Measurements from ENCODE around the gene GLIPR2.
"Not testable (repeated sequence)": the region's sequence is repeated elsewhere in the genome, so short reads cannot be mapped to it uniquely, and the experiment has no call there.

GLIPR2 gene

GRCh38 chr9:36125062-36125855 lies 11.3 kb upstream of the GLIPR2 start:
- no peak for DNase-seq

DNA sequence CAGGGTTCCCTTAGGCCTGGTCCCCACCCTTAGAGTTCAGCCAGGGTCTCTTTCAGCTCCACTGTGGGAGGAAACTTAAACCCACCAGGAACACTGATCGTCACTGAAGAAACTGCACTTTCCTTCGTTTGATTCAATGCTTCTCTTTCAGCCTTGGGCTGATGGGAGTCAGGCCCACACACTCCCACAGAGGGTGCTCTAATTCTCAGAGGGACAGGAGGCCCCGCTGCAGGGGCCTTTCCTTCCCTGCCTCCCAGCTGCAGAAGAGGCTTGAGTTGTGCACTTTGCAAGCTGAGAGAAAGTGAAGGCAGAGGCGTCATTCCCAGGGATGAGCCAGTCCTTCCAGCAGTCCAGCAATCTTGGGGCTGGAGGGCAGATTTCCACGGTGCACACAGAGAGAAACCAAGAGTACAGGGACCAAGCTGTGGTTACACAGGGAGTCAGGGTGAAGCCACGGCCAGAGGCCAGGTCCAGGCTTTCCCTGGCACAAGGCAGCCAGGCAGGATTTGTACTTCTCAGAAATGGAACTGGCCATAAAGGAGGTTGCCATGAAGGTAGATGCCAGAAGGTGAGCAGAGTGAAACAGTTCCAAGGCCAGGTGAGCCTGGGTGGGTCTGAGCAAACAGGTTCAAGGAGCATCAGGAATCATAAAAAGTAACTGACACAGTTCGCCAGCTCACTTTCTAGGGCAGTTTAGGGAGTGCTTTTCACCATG lies 10.4 kb upstream of the GLIPR2 start:
- no peak for DNase-seq

- no peak for DNase-seq
These were observed 8.8 kb upstream of the GLIPR2 start for GRCh38 chr9:36127652-36128244.

- no peak for DNase-seq
These were observed 8.2 kb upstream of the GLIPR2 start for GRCh38 chr9:36128349-36128748.

- DNase-seq = no peak
These were observed 7.4 kb upstream of the GLIPR2 start for GRCh38 chr9:36129139-36129538.

DNA sequence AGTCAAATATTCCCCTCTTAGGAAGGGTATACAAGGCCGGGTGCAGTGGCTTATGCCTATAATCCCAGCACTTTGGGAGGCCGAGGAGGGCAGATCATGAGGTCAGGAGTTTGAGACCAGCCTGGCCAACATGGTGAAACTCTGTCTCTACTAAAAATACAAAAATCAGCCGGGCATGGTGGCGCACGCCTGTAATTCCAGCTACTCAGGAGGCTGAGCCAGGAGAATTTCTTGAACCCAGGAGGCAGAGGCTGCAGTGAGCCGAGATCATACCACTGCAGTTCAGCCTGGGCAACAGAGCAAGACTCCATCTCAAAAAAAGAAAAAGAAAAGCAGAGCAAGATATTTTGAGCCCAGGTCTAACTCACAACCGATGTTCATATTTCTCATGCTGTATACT lies 4.9 kb upstream of the GLIPR2 start:
- DNase-seq = not testable (repeated sequence)

DNA sequence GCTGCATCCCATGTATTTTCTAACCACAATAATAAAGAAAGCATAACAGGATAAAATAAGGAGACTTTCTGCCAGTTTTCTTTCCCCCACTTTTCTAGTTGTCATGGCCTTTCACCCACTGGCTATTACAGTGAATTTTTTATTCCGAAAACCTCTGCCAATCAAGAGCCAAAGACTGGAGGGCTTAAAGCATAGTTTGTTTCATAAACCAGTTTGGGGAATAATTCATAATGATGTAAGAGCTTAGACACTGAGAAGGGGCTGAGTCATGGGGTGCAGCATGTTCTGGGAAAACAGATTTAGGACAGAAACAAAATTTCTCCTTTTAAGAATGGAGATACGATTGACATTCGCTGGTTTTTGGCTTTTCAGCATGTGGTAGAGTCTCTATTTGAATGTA lies 4.4 kb upstream of the GLIPR2 start:
- no peak for DNase-seq

DNA sequence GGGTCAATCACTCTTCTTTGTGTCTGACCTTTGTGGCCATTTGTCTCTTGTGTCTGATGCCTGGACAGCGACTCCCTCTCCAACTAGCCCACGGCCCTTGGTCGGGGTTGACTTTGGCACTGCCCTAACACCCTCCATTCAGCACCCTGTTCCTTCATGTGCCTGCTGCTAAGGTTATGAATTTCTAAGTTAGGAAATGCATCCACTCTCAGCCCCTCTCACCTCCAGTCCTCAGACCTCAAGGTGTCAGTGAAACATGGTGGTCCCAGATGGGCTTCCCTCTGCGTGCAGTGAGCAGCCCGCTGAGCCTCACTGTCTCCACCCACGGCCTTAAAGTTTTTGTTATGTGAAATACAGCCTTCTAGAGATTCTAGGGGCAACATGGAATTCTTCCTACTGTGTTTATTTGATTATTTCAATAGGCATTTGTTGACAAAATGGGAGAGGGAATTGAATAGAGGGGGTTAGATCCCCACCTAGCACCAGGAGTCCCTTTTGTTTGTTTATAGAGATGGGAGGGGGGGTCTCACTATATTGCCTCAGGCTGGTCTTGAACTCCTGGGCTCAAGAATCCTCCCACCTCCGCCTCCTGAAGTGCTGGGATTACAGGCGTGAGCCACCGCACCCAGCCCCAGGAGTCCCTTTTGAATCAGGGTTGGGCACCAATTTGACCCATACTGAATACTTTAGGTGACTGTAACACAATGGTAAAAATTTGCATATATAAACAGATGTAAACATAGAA lies 1.6 kb upstream of the GLIPR2 start:
- no peak for DNase-seq

DNA sequence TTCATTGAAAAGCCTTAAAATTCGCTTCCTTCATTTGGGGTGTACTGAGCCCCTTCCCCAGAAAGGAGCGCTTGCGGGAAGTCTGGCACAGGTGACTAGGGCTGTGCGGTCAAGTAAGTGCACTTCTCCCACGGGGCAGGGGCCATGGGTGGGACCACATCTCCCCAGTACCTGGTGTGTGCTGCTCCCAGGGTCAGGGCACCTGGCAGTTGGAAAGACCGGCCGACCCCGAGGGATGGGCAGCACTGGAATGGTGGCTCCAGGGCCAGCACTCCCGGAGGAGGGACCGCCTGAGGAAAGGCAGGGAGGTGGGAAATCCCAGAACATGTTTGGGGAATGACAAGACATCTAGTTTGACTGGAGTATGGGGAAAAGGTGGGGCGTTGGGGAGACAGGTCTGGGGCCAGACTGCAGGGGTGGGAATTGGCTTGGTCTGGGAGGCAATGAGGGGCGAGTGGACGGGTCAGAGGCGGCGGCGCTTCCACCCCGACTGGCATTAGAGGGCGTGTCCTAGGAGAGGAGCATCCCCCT lies 727 bp upstream of the GLIPR2 start:
- no peak for DNase-seq

DNA sequence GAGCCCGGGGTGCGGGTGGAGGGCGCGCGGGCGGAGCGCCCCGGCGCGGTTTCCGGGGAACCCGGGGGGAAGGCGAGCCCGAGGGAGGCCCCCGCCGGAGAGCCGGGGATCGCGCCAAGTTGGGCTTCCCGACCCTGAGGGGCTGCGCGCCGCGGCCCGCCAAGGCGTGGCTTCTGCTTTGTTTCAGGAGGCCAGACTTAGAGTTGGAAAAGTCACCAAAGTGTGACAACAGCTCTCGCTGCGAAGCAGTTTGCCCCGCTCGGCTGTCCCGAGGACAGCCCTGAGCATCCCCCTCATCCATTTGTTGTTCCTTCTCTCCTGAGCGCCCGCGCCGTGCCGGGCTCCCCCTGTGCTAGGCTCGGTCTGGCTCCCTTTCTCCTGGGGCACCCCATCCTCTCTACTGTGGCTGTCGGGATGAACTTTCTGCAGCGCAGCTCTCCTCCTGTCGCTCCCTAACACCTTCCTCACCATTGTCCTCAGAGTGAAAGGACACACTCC lies 410 bp downstream of the GLIPR2 start:
- DNase-seq = no peak

GRCh38 chr9:36137392-36138004 lies 965 bp downstream of the GLIPR2 start:
- DNase-seq = peak; percentile 63

- no peak for DNase-seq
These were observed 2.0 kb downstream of the GLIPR2 start for GRCh38 chr9:36138496-36138895.

- no peak for DNase-seq
These were observed 2.4 kb downstream of the GLIPR2 start for GRCh38 chr9:36138901-36139300.

DNA sequence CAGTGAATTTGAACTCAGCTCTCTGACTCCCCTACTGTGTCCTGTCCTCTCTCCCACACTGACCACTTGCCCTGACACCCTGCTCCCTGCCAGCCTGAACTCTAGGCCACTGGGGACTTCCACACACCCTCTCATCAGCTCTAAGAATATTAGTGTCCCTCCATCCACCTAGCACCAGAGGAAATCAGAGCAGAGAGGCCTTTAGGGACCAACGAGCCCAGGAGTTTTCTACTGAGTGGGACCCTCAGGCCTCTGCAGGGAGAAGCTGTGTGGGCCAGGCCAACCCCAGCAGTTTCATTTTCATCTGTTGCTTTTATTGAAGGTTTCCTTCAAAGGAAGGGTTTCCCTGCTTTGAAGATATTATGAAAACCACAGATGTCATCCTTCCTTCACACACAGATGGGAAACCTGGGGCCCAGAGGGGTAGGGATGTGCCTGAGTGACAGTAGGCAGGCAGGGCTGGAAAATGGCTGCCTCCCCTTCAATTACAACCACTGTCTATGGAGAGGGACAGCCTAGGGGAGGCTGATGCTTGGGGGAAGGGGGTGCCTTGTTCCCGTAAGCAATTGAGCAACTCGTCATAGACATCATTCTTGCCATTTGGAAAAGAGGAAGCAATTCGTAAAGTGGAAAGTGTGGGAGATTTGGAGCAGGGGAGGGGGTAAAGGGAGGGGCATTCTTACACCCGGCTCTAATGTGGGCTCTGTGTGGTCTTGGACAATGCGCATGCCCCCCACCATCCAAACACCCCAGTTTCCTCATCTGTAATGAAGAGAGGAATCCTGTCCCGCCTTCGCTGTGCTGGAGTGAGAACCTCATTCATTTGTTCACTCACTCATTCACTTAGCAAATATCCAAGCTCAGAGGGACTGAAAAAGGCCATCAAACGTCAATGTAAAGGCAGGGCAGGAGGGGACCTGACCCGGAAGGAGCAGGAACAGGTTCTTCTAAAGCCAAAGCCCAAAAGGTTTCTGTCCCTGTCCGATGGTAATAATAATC lies 3.9 kb downstream of the GLIPR2 start:
- no peak for DNase-seq

DNA sequence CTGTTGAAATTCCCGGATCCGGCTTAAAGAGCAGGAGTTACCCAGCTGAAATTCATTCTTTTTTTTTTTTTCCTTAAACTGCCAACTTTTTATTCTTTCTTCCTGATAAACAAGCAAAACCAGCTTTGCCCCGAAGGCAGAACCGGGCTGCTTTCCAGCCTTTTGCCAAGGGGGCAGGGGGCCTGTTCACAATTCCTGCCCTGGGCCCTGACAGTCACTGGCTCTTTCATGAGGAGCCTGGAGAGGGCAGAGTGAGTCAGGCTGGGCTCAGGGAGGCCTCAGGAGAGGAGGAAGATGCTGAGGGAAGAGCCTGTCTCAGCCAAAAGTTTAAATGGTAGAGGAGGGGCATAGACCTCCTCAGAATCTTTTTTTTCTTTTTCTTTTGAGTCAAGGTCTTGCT lies 4.8 kb downstream of the GLIPR2 start:
- no peak for DNase-seq

- no peak for DNase-seq
These were observed 5.2 kb downstream of the GLIPR2 start for GRCh38 chr9:36141761-36142160.

- no peak for DNase-seq
These were observed 6.1 kb downstream of the GLIPR2 start for GRCh38 chr9:36142510-36143244.

DNA sequence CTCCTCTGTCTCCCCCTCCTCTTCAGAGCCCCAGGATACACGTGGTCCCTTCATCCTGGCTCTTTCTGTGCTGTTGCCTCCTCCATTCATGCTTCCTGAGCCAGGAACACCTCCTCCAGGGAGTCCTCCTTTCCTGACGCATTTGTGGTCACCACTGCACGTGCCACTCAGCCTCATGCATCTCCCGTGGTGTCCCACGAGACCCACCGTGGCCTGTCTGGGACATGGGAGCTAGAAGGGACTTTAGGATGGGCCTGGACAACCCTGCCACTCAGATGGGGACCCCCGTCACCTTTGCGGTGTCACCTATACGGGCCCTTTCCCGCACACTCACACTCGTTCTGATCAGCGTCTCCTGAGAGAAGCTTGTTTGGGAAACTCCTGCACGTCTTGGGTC lies 6.7 kb downstream of the GLIPR2 start:
- DNase-seq = no peak

DNA sequence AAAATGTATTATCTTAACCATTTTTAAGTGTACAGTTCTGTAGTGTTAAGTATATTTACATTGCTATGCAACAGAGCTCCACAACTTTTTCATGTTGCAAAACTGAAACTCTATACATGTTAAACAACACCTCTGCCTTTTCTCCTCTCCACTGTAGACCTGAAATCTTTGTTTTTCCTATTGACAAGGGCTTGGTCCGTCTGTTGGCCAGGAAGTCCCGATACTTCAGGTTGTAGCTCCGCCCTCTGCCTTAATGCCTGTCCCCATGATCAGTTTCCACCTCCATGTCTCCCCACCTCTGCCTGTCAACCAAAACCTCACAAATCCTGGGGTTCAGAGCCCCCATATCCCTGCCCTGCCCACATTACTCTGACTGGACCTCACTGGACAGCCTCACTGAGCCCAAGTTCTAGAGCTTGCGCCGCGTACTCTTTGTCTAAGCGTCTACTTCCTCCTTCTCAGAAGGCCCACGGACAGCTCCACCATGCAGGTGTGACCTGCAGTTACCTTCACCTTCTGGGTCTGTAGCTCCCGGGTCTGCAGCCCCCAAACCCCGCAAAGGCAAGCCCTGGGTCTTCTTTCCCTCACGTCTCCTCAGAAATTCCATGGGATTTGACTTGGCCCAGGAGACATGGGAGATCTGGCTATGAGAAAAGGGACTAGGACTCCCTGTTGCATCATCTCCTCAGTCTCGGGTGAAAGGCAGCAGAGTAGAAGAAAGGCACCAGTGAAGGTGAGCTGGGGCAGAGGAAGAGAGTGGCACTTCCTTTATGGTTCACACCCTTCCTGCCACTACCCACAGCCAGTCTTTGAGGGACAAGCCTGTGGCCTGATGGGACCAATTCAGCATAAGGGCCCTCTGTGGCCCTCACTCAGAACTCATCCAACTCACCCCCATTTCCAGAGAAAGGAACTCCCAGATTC lies 8.0 kb downstream of the GLIPR2 start:
- no peak for DNase-seq
